HG03095 (cell line): ENCODE data around the gene ASIC4.

ENCODE experiments used
- ATAC-seq: cut with Tn5 transposase; IDR thresholded peaks from one replicate; pipeline ENCODE4 v1.9.1; 2021; ENCODE audit warnings: moderate library complexity; ENCODE audit not compliant: unreplicated experiment

Gene ASIC4

DNA sequence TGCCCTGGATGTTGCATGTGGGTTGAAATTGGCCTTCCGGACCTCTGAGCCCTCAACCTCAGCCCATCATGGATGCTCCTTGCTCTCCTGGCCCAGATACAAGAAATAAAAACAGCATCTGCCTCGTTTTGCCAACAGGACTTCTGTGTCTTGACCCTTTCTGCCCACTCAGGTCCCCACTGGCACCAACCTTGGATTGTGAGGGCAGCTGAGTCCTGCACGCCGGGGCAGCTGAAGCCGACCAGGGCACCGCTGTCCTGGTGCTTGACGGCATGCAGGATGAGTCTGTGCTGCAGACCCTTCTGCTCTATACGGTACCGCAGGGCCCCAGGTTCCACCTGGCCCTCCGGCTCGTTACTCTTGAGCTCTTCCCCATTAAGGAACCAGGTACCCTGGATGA, 52.4 kb downstream of the ASIC4 start:
- no peak for ATAC-seq

- ATAC-seq = no peak
These were observed 52.8 kb downstream of the ASIC4 start for GRCh38 chr2:219567131-219567530.

GRCh38 chr2:219567791-219568361, 53.6 kb downstream of the ASIC4 start:
- ATAC-seq = no peak

DNA sequence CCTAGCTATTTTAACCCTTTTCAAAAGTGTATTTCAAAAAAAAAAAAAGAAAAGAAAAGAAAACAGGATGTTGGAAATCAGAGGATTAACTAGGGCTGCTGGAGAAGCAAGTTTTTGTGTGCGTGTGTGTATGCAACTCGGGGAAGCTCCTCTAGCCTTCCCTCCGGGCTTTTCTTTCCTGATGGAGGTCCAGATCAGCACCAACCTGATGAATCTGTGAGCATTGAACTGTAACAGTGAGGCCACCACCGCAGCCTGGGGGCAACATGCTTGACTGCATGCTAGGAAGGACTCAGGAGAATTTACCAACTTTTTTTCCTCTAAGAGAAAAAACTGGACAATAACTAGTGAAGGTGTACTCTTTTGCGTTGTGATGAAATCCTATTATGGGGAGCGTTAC, 54.8 kb downstream of the ASIC4 start:
- ATAC-seq = no peak

DNA sequence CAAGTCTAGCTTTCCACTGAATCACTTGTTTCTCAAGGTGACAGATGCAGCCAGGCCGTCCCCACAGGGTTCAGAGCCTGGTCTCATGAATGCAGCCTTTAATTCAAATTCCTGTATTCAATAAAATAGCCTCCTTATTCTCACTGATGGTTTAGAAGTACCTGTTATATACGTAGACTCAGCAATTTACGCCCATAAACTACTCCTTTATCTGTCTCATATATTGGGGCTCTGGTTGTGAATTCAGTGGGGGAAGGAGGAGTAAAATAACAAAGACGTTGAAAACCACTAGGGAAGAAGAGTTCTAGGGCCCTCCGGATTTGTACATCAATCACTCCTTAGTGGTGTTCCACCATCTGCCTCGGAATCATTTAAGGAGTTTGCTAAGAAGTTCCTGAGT, 55.4 kb downstream of the ASIC4 start:
- no peak for ATAC-seq

- no peak for ATAC-seq
These were observed 56.1 kb downstream of the ASIC4 start for GRCh38 chr2:219570194-219570923.

DNA sequence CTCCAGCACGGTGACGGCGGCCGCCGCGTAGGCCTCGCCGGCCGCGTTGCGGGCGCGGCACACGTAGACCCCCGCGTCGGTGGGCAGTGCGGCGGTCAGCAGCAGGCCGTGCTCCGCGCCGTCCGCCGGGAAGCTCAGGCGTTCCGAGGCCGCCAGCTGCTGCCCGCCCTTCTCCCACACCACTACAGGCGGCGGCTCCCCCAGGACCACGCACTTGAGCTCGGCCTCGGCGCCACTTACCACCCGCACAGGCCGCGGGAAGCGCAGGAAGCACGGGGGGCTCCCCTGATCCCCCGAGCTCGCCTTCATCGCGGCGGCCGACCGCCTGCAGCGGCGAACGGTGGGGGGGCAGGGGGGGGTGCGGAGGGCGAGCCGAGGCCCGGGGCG, 56.6 kb downstream of the ASIC4 start:
- ATAC-seq = no peak

- ATAC-seq = no peak
These were observed 57.3 kb downstream of the ASIC4 start, which contains the start of gene OBSL1 for GRCh38 chr2:219571311-219572236. Gene OBSL1, minus strand, starts transcription at chr2:219571539. Its CDS starts 307 bp downstream, at chr2:219571232.

DNA sequence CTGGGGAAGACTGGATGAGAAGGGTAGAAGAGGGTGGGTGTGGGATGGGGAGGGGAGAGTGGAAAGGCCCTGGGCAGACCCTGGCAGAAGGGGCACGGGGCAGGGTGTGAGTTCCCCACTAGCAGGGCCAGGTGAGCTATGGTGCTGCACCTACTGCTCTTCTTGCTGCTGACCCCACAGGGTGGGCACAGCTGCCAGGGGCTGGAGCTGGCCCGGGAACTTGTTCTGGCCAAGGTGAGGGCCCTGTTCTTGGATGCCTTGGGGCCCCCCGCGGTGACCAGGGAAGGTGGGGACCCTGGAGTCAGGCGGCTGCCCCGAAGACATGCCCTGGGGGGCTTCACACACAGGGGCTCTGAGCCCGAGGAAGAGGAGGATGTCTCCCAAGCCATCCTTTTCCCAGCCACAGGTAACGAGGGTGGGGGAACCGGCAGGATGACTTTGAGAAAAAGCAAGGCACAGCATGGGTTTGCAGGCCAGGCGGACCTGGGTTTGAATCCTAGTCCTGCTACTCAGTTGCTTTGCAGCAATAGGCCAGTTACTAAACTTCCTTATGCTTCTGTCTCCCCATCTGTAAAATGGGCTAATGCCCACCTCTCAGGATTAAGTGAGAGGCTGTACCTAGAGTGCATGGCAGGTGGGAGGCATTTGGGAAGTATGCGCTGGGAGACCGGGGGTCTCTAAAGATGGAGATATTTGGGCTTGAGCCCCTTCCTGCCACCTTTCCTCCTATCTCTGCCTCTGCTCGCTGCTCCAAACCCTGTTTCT, 58.1 kb downstream of the ASIC4 start, which contains the start of gene INHA:
Gene INHA, plus strand, starts transcription at position 74 of the 765 bp plus-strand sequence. Its CDS starts 65 bp downstream, at position 139.
- ATAC-seq = no peak

GRCh38 chr2:219573166-219573565, 58.9 kb downstream of the ASIC4 start:
- no peak for ATAC-seq

- ATAC-seq = no peak
These were observed 60.4 kb downstream of the ASIC4 start for GRCh38 chr2:219574484-219575311.

- ATAC-seq = no peak
These were observed 61.6 kb downstream of the ASIC4 start for GRCh38 chr2:219575566-219576504.

- ATAC-seq = no peak
These were observed 62.5 kb downstream of the ASIC4 start for GRCh38 chr2:219576505-219577388.

DNA sequence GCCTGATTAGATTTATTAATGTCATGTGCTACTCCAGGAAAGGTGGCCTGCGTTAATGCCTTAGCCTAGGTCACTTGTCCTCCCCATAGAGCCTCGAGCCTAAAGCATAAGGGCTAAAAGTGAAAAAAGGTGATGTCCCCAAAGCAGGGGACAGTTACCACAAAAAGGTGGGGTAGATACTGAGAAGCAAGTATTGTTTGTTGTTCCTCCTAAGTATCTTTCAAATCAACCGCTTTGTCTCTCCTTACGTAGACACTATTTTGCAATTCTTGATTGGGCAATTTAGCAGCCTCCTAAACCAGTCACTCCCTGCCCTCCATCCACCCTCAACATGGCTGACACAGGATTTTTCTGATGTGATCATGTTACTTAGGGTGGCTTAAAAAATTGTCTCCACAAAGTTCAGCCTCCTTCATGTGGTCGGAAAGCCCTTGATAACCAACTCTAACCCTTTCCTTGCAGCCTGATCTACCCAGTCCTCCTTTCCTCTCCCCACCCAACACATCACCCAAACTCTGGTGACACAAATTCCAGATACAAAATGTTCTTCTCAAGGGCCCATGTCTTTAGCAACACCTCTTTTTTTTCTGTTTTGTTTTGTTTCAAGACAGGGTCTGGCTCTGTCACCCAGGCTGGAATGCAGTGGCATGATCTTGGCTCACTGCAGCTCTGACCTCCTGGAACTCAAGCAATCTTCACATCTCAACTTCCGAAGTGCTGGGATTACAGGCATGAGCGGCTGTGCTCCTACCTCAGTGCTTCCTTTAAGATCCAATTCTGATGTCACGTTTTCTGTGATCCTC, 64.7 kb downstream of the ASIC4 start:
- ATAC-seq = no peak

DNA sequence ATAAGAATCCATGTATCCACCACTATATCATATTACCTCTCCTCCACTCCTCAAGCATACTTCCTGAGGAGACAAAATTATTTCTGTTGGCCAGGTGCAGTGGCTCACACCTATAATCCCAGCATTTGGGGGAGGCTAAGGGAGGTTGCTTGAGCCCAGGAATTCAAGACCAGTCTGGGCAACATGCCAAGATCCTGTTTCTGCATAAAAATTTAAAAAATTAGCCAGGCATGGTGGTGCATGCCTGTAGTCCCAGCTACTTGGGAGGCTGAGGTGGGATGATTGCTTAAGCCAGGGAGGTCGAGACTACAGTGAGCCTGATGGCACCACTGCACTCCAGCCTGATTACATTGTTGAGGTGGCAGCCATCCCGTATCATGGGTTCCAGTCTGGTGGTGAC, 67.1 kb downstream of the ASIC4 start:
- no peak for ATAC-seq
